Measurements from ENCODE around the gene SH3BP4. TPM values are rescaled to one million over a fixed set of nuclear protein-coding genes. Genes with fewer than 3 reads are reported as not detected.

The SH3BP4 gene
- total and polyA plus RNA-seq, 2 donors (not counting 1 experiment from before 2014, with no cell fraction given) = 1.00 to 1.3 TPM

GRCh38 chr2:234952270-234953115, 676 bp downstream of the SH3BP4 start:
- 4% methylated on average over 101 of the region's 102 CpGs for WGBS (ENCODE audit: insufficient coverage)
- Histone ChIP-seq H3K9me3 (ENCODE audit: control extremely low read depth in 1 of 3, control insufficient read depth in 2 of 3, insufficient read depth in 1 of 3, low read length in 2 of 3) (peaks cover 0 to 3% (median 0%) of the 10 kb centered on the region in 3 donors), H3K27me3 (replicated peaks in 1 of 4; ENCODE audit: control extremely low read depth in 1 of 4, control insufficient read depth in 3 of 4, insufficient read depth in 4 of 4, low read length in 3 of 4) (peaks cover 0 to 47% (median 23%) of the 10 kb centered on the region in 4 experiments), H2AFZ (ENCODE audit: insufficient read depth, low read depth, low read length, poor library complexity, severe bottlenecking) (peak overlapping the region; percentile 73), H3K27ac (ENCODE audit: low read length in 2 of 2) (no peak overlapping the region), H3K79me2 (ENCODE audit: control insufficient read depth, insufficient read depth, low read length) (no peaks in the 10 kb centered on the region), H3K4me2 (replicated peaks; ENCODE audit: low read depth, low read length, poor library complexity, severe bottlenecking) (peak overlapping the region; percentile 96), H3K36me3 (replicated peaks in 1 of 2; ENCODE audit: control extremely low read depth in 1 of 2, control insufficient read depth in 1 of 2, extremely low read depth in 1 of 2, insufficient read depth in 2 of 2, low read length in 1 of 2) (no peaks in the 10 kb centered on the region), H3K4me1 (ENCODE audit: control insufficient read depth in 2 of 2, insufficient read depth in 2 of 2, low read length in 2 of 2) (peaks cover 18 to 21% of the 10 kb centered on the region in 2 donors), H4K20me1 (ENCODE audit: control insufficient read depth, insufficient read depth, low read length, poor library complexity, severe bottlenecking) (no peaks in the 10 kb centered on the region), H3K4me3 (ENCODE audit: control extremely low read depth in 1 of 5, extremely low read depth in 1 of 5, insufficient read depth in 1 of 5, low read depth in 2 of 5, low read length in 4 of 5) (peak overlapping the region in 4 of 5 experiments; percentile 11 to 61 (median 48)), H3K9ac (ENCODE audit: low read length) (peak overlapping the region; percentile 66)
- CTCF ChIA-PET = no interaction called here
- POLR2A ChIA-PET = no interaction called here
- DNase-seq (peak; percentile 48), ATAC-seq (ENCODE audit: low read depth) (no peak)
- peaks cover 66% of the 10 kb centered on the region for H3K27me3 Mint-ChIP-seq
- no peaks in the 10 kb centered on the region for H3K9me3 Mint-ChIP-seq (ENCODE audit: insufficient read depth)
- H3K4me3 Mint-ChIP-seq = peak overlapping the region; percentile 80
- H3K4me1 Mint-ChIP-seq = peaks cover 18% of the 10 kb centered on the region
- H3K27ac Mint-ChIP-seq = no peak overlapping the region
- intact Hi-C loops (cut with micrococcal nuclease) = loop anchor here (10.0 kb wide), 1 partner anchor 92 kb away; no protein-coding TSS in a partner anchor
- no peak for TF ChIP-seq EZH2 (IDR thresholded peaks at IDR 0.05; ENCODE audit: borderline replicate concordance, insufficient read depth, low read depth, low read length, poor library complexity, severe bottlenecking)
- TF ChIP-seq CTCF (IDR thresholded peaks at IDR 0.05) = no peak
